ENCODE measurements around the gene PSMD14.

Gene PSMD14

DNA sequence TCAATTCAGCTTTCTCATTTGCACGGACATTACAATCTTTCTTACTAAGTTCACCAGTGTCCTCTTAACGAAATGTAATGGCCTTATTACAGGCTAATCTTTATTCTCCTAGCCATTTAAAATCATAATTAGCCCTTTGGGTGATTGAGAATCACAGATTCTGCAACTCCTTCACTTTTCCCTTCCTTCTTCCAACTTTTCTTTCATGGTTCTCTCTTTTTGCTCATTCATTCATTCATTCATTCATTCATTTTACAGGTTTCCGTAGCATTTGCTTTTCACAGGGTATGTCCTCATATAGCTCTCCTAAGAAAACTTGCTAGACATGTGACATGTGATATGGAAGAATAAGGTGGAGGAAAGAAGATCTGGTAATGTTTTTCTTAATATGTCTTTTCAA lies 123.9 kb downstream of the PSMD14 start:
- DNase-seq, result no peak
- peaks cover 8 to 55% of the 10 kb centered on the region in 2 donors for H3K27me3 ChIP-seq
- H3K27ac ChIP-seq, result no peak overlapping the region
- TF ChIP-seq, protein P1, sequence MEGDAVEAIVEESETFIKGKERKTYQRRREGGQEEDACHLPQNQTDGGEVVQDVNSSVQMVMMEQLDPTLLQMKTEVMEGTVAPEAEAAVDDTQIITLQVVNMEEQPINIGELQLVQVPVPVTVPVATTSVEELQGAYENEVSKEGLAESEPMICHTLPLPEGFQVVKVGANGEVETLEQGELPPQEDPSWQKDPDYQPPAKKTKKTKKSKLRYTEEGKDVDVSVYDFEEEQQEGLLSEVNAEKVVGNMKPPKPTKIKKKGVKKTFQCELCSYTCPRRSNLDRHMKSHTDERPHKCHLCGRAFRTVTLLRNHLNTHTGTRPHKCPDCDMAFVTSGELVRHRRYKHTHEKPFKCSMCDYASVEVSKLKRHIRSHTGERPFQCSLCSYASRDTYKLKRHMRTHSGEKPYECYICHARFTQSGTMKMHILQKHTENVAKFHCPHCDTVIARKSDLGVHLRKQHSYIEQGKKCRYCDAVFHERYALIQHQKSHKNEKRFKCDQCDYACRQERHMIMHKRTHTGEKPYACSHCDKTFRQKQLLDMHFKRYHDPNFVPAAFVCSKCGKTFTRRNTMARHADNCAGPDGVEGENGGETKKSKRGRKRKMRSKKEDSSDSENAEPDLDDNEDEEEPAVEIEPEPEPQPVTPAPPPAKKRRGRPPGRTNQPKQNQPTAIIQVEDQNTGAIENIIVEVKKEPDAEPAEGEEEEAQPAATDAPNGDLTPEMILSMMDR (IDR thresholded peaks at IDR 0.05), result no peak
- H3K36me3 ChIP-seq, result no peaks in the 10 kb centered on the region
- peaks cover 0 to 8% (median 2%) of the 10 kb centered on the region in 4 donors for H3K4me1 ChIP-seq
- no peak overlapping the region for H3K4me3 ChIP-seq
- intact Hi-C loops (cut with DNase I; ENCODE audit: low total_unique reads), result no loop called here
- peaks cover 0 to 16% (median 6%) of the 10 kb centered on the region in 3 donors for H3K9me3 ChIP-seq

DNA sequence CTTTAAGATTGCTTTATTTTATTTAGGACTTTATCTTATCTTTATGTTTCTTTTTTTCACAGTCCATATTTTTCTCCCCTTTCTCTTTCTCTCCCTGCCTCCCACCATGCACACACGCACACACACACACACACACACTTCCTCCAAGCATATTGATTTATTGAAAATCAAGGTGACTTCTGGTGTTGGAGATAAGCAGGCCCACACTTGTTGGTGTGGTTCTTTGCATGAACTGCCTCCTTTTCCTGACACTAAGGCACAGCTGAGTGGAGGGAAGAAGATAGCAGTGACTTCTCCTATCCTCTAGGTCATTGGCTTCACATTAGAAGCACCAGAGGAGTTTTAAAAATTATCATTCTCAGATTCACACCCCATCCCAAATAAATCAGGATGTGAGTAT lies 125.9 kb downstream of the PSMD14 start:
- H3K4me1 ChIP-seq, result no peaks in the 10 kb centered on the region
- TF ChIP-seq, protein P1 (IDR thresholded peaks at IDR 0.05), result no peak
- H3K27me3 ChIP-seq, result peaks cover 0 to 34% of the 10 kb centered on the region in 2 donors
- no peak for DNase-seq
- H3K36me3 ChIP-seq, result no peaks in the 10 kb centered on the region
- no peak overlapping the region for H3K27ac ChIP-seq
- H3K4me3 ChIP-seq, result no peak overlapping the region
- peaks cover 0 to 12% (median 6%) of the 10 kb centered on the region in 3 donors for H3K9me3 ChIP-seq
- intact Hi-C loops (cut with DNase I; ENCODE audit: low total_unique reads), result no loop called here

DNA sequence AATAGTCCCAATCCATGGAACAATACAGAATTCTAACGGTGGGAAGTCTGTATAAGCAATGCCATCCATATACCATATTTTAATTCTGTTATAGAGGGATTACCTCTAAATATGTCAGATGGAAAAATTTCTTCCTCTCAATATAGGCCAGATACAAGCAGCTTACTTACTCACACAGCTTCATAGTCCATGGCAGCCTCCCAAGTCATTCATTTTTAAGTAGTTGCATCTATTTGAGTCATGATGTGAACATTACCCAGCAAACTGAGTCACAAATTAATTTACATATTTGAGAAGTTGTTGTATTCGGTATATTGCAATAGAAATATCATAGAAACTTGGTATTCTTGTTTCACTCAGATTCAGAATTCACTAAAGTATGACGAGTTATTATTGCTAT lies 128.2 kb downstream of the PSMD14 start:
- intact Hi-C loops (cut with DNase I; ENCODE audit: low total_unique reads), result no loop called here
- H3K9me3 ChIP-seq, result peaks cover 0 to 12% (median 6%) of the 10 kb centered on the region in 3 donors
- H3K27me3 ChIP-seq, result peaks cover 0 to 25% of the 10 kb centered on the region in 2 donors

DNA sequence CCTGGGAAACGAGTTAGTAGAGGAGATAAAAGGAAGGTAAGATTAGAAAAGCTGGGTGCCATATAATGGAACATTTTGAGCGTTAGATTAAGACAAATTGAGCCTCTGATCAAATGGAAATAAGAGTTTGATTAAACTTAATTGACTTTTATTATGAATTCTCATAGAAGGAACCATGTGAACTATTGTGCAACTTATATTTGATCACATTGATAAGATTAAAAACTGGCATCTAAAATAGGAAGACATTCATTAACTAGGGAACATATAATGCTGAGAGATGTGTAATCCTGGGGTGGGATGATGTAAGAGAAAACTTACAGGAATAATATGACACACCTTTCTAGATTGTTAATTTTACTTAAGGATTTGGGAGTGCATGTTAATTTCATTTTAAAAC lies 130.4 kb downstream of the PSMD14 start:
- Histone ChIP-seq H3K36me3 (no peaks in the 10 kb centered on the region), H3K9me3 (peaks cover 0 to 12% (median 6%) of the 10 kb centered on the region in 3 donors), H3K4me1 (no peaks in the 10 kb centered on the region), H3K27ac (no peak overlapping the region), H3K27me3 (peaks cover 0 to 23% of the 10 kb centered on the region in 2 donors), H3K4me3 (no peak overlapping the region)
- intact Hi-C loops (cut with DNase I; ENCODE audit: low total_unique reads), result no loop called here
- DNase-seq, result no peak
- TF ChIP-seq, protein P1 (IDR thresholded peaks at IDR 0.05), result no peak

More for the DNA sequence above, 128.2 kb downstream of the PSMD14 start:
- DNase-seq, result no peak
- H3K36me3 ChIP-seq, result no peaks in the 10 kb centered on the region
- H3K4me1 ChIP-seq, result no peaks in the 10 kb centered on the region
- H3K27ac ChIP-seq, result no peak overlapping the region
- H3K4me3 ChIP-seq, result no peak overlapping the region
- TF ChIP-seq, protein P1 (IDR thresholded peaks at IDR 0.05), result no peak

DNA sequence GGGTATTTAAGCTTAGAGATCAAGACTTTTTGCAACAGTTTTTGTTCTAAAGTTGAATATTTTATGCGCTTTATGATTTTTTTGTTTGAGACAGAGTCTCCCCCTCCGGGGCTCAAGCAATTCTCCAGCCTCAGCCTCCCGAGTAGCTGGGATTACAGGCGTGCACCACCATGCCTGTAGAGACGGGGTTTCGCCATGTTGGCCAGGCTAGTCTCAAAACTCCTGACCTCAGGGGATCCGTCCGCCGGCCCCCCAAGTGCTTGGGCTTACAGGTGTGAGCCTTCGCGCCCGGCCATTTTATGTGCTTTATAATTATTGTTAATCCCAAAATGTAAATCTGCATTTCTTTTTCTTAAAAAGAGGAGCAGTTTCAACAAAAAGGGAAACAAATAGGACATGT lies 136.9 kb downstream of the PSMD14 start:
- DNase-seq, result no peak
- Histone ChIP-seq H3K36me3 (no peaks in the 10 kb centered on the region), H3K4me1 (no peaks in the 10 kb centered on the region), H3K9me3 (no peaks in the 10 kb centered on the region), H3K4me3 (no peak overlapping the region), H3K27me3 (no peaks in the 10 kb centered on the region), H3K27ac (no peak overlapping the region)
- TF ChIP-seq, protein P1 (IDR thresholded peaks at IDR 0.05), result no peak
- intact Hi-C loops (cut with DNase I; ENCODE audit: low total_unique reads), result no loop called here

DNA sequence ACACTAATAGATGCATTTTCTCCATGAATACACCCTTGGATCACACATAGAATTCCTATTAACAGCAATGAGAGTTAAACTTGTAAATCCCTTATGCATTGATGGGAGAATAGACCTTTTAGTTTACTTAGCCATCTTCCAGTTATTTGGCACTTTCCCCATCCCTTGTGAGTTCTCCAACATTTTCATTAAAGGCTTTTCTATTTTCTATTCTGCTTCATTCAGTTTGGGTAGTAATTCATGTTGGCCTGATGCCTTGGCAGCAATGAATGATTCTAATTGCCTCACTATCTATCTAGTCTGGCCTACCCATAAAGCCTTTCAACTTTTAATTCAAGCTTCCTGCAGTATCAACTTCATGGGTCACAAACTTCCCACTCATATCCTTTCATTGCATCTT lies 140.2 kb downstream of the PSMD14 start:
- Histone ChIP-seq H3K4me3 (no peak overlapping the region), H3K27me3 (no peaks in the 10 kb centered on the region), H3K9me3 (no peaks in the 10 kb centered on the region), H3K27ac (no peak overlapping the region), H3K4me1 (no peaks in the 10 kb centered on the region), H3K36me3 (no peaks in the 10 kb centered on the region)
- TF ChIP-seq, protein P1 (IDR thresholded peaks at IDR 0.05), result no peak
- intact Hi-C loops (cut with DNase I; ENCODE audit: low total_unique reads), result no loop called here
- DNase-seq, result no peak

Data from tibial artery (tissue), 4 donors.